HG02943 (cell line): Measurements from ENCODE around the gene SCFD2.
"Not testable (repeated sequence)": the region's sequence is repeated elsewhere in the genome, so short reads cannot be mapped to it uniquely, and the experiment has no call there.

ENCODE experiments used
- ATAC-seq: cut with Tn5 transposase; IDR thresholded peaks from one replicate; pipeline ENCODE4 v1.9.1; 2021; ENCODE audit warnings: mild to moderate bottlenecking, low read depth, moderate library complexity; ENCODE audit not compliant: unreplicated experiment

Gene SCFD2

GRCh38 chr4:53156896-53157295 is 209.0 kb downstream of the SCFD2 start:
- ATAC-seq: no peak

DNA sequence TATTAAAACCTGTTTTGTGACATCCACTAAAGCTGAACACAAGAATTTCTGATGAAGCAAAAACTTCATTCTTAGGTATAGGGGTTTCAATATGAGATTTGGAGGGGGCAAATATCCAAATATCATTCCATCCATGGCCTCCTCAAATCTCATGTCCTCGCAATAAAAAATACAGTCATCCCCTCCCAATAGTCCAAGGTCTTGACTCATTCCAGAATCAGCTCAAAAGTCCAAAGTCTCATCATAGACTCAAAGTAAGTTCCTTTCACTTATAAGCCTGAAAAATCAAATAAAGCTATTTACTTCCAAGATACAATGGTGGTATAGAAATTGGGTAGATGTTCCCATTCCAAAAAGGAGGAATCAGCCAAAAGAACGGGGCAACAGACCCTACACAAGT is 213.4 kb downstream of the SCFD2 start:
- no peak for ATAC-seq

- no peak for ATAC-seq
These were observed 214.4 kb downstream of the SCFD2 start for GRCh38 chr4:53151489-53151788.

DNA sequence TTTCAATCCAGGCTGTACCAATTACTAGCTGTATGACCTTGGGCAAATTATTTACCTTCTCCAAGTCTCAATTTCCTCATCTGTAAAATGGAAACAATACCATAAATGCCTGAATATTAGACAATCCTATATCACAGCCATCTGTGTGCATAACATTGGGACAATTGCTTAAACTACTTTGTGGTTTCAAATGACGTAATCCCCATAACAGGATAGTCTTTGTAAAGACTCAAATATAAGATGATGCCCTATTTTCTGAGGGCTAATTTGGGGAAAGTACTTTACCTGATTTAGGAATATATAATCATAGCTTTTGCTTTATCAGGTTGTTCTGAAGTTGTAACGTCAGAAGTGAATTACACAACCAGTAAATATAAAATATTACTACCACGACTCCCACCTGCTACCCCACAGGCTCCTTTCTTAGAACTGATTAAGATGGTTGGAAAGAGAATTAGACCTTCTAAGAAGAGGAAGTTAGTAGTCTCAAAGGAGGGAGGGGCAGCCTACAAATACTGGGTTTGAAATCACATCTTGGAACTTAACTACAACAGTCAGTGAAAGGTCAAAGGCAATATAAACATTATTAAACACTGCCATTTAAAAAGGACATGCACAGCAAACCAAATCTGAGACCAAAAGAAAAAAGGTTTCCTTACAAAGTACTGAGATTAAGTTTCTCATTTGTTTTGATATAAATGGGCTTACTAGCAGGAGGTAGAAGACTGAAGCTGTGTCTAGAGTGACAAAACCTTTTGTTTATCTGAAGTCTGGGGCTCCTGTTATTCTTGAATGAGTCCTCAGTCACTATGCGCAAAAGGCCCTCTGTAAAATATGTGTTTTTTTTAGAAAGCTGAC is 215.0 kb downstream of the SCFD2 start:
- no peak for ATAC-seq

DNA sequence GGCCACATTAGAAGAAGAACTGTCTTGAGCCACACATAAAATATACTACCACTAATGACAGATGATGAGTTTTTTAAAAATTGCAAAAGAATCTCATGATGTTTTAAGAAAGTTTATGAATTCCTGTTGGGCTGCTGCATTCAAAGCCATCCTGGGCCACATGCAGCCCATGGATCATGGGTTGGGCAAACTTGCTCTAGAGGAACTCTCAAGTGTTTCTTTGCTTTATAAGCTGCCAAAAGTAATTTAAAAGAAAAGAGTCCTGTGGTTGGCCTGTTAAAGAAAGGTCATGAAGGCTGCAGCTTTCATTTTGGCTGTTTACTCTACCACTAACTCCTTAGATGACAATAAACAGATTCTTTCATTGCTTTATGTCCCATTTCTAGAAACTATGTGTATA is 218.2 kb downstream of the SCFD2 start:
- no peak for ATAC-seq

- no peak for ATAC-seq
These were observed 218.7 kb downstream of the SCFD2 start for GRCh38 chr4:53147197-53147596.

DNA sequence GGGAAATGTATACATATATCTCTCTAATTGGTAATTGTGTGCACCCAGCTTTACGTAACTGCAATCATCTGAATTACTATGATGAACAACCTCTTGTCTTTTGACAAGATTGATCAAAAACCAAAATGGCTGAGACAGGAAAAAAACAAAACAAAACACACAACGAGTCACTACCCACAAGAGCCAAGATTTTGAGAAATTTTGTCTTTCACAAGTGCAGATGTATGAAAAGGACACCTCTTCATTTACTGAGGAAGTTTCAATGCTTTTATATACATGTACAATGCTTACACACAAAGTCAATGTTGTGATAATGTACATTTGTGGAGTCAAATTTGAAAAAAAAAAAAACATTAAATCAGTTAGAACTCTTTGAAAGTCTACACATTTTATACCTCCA is 224.6 kb downstream of the SCFD2 start:
- ATAC-seq: no peak

DNA sequence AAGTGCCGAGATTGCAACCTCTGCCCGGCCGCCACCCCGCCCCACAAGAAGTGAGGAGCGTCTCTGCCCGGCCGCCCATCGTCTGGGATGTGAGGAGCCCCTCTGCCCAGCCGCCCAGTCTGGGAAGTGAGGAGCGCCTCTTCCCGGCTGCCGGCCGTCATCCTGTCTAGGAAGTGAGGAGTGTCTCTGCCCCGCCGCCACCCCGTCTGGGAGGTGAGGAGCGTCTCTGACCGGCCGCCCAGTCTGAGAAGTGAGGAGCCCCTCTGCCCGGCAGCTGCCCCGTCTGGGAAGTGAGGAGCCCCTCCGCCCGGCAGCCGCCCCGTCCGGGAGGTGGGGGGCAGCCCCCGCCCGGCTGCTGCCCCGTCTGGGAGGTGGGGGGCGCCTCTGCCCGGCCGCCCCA is 226.6 kb downstream of the SCFD2 start:
- not testable (repeated sequence) for ATAC-seq

GRCh38 chr4:53137468-53137867 is 228.4 kb downstream of the SCFD2 start:
- ATAC-seq: no peak

- no peak for ATAC-seq
These were observed 228.9 kb downstream of the SCFD2 start for GRCh38 chr4:53136954-53137353.

DNA sequence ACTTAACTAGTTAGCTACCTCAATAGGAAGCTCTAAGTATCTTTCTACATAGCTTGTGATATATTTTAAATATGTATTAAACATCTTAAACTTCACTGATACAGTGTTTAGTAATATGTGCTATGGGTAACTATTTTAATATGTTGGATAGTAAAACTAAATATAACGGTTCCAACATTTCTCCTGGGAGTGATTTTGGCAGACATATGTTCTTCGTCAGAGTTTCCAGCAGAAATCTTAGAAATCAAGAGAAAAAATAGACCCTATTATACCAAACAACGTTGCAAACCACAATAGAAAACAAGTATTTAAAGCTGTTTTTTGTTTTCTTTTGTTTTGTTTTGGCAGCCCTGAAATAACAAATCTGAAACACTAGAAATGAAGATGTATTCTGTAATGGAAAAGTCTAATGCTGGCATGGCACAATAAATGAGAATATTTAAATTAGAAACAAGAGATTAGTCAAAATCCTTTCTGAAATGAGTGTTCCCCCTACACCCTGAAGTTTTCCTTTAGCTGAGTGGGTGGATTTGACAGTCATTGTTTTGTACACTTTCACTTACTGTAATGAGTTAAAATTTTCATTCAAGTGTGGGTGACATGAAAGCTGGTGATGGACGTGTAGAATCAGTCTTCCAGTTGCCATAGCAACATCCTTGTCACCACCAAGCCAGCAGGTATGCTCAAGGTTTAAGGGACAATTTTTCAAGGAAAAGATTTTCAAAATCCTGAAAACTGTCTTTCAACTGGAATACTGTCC is 233.5 kb downstream of the SCFD2 start:
- ATAC-seq: no peak

DNA sequence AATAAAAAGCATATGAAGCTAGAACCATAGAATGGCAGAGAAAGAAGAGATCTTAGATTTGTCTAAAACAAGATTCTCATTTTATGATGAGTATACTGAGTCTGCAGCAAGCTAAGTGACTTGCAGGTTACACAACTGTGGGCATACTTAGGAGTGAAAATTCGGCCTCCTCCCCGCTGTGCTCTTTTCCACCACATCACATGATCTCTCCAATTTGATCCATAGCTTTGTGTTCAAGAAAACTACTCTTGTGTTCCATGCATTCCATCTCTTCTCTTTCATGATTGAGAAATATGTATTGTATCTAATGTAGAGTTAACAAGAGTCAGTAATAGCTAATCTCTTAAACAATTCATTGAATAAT is 234.3 kb downstream of the SCFD2 start:
- ATAC-seq: no peak

DNA sequence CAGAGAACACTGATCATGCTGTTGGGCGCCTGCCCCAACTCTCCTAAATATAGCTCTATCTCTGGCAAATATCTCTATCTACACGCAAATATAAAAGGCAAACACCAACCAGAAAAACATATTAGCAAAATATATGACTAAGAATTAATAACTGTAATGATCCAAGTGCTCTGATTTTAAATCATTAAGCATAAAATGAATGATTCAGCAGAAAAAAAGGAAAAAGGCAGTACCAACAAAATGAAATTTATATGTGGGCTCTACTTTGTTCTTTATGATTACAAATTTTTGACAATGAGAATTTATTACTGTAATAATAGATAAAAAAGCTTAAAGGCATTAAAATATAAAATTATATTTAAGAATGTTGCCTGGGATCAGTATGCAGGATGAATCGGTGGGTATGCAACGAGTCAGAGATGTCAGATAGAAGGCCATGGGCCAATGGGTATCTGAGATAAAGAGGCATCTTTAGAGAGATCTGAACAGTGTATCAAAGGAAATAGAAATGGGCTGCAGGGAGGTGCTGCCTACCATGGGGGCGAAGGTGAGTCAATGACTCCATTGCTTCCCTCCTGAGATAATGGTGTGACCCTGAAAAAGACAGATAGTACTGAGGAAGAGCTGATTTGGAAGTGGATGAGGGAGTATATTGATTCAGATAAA is 234.8 kb downstream of the SCFD2 start:
- ATAC-seq: no peak

DNA sequence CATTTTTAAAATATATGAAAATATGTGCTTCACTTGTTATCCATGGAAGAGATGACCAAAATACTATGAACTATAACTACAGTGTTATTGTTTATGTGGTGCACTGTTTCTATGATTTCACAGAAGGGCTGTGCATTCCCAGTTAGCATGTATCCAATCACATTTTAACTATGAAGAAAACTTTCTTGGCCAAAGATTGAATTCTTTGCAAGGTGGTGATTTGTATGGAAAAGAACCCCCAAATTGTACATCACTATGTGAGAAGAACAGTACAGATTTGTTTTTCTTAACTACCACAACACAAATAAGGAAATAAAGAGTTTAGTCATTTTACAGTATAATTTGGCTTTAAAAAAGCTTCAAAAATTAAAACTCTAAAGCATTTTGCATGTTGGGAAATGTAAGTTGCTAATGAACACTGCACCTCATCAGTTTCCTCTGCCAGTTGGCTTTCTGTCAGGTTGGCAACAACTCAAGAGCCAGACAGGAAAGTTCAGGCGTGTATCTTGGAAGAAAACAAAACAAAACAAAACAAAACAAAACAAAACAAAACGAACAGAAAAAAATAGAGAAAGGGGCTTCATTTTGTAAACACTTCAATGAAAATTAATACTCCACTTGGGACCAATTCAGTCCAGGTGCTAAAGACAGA is 237.0 kb downstream of the SCFD2 start:
- no peak for ATAC-seq

- ATAC-seq: no peak
These were observed 237.6 kb downstream of the SCFD2 start for GRCh38 chr4:53128231-53128630.

- no peak for ATAC-seq
These were observed 238.5 kb downstream of the SCFD2 start for GRCh38 chr4:53127365-53127764.

- no peak for ATAC-seq
These were observed 239.8 kb downstream of the SCFD2 start for GRCh38 chr4:53126099-53126498.

DNA sequence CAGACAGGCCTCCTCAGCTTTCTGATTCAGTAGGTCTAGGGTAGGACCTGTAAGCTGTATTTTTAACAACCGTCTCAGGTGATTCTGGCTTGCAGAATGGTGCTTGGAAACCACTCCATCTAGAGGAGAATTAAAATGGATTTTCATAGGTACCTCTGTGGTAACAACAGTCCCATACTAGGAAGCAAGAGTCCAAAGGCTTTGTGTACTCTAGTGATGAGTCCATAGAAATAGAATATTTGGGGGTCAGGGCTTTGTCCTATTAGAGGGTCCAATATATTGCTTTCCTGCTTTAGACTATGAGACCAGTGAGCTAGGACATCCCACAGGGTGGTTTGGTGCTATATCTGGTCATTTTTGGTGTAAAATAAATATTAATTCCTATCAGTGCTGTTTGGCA is 242.0 kb downstream of the SCFD2 start:
- no peak for ATAC-seq

DNA sequence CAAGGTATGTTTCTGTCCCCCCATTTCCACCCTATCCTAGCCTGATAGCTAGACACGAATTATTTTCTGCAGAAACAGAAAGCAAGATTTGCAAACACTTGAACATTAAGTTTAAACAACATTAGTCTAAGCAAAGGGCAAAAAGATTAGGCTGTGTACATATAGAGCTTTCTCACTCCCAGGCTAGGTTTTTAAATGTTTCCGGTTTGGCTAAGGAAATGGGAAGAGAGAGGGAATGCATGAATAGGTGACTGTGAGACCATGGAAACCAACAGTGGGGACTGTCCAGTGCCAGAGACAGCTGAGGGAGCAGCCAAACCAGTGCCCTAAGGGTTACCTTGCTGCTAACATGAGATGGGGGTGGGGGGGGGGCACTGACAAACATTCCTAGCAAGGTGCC is 242.7 kb downstream of the SCFD2 start:
- ATAC-seq: no peak

- ATAC-seq: no peak
These were observed 243.4 kb downstream of the SCFD2 start for GRCh38 chr4:53122280-53123116.
